ENCODE results near the gene ADAM23.

ADAM23 gene

GRCh38 chr2:206520450-206520849 is 77.1 kb downstream of the ADAM23 start:
- Histone ChIP-seq H3K23ac (ENCODE audit: low read depth, low read length, poor library complexity) (no peak overlapping the region), H4K8ac (ENCODE audit: low read depth, low read length) (no peak overlapping the region), H2AFZ (ENCODE audit: low read length) (no peak overlapping the region), H2BK12ac (ENCODE audit: low read length) (no peak overlapping the region), H3K4me3 (ENCODE audit: low read length in 2 of 2) (no peak overlapping the region), H3K4me1 (ENCODE audit: control insufficient read depth in 2 of 2, insufficient read depth in 1 of 2, low read depth in 1 of 2, low read length in 2 of 2) (peaks cover 1 to 2% of the 10 kb centered on the region in 2 donors), H2AK5ac (ENCODE audit: low read depth, low read length) (no peak overlapping the region), H3K4me2 (ENCODE audit: insufficient read depth, low read length, poor library complexity, severe bottlenecking) (no peak overlapping the region), H3K27me3 (ENCODE audit: control insufficient read depth in 3 of 3, insufficient read depth in 3 of 3, low read depth in 1 of 3, low read length in 3 of 3) (no peaks in the 10 kb centered on the region), H3K4ac (ENCODE audit: low read length) (no peak overlapping the region), H3K9ac (ENCODE audit: low read depth, low read length, poor library complexity) (no peak overlapping the region), H2BK5ac (ENCODE audit: low read length) (no peak overlapping the region), H3K18ac (ENCODE audit: low read length) (no peak overlapping the region), H3K79me1 (ENCODE audit: low read depth, low read length) (no peaks in the 10 kb centered on the region), H2BK120ac (ENCODE audit: low read depth, low read length) (no peak overlapping the region), H3K27ac (replicated peaks; ENCODE audit: low read length) (no peak overlapping the region), H3K36me3 (replicated peaks in 1 of 2; ENCODE audit: control insufficient read depth in 2 of 2, insufficient read depth in 2 of 2, low read length in 2 of 2) (no peaks in the 10 kb centered on the region), H4K91ac (ENCODE audit: low read depth, low read length, poor library complexity) (no peak overlapping the region), H3K14ac (ENCODE audit: low read length) (no peak overlapping the region), H2BK15ac (ENCODE audit: low read length) (no peak overlapping the region), H3K9me3 (replicated peaks in 1 of 2; ENCODE audit: control insufficient read depth in 2 of 2, insufficient read depth in 1 of 2, low read depth in 1 of 2, low read length in 2 of 2) (no peaks in the 10 kb centered on the region)
- DNase-seq (ENCODE audit: low spot score): no peak
- WGBS, 2 donors (ENCODE audit: extremely low coverage in 2 of 2, insufficient read length in 2 of 2, insufficient replicate concordance in 1 of 2): no CpG with 5 or more reads among the region's 3 CpGs

- WGBS, 2 donors (ENCODE audit: extremely low coverage in 2 of 2, insufficient read length in 2 of 2, insufficient replicate concordance in 1 of 2): no CpG with 5 or more reads among the region's 3 CpGs
- H3K18ac ChIP-seq (ENCODE audit: low read length): no peak overlapping the region
- H4K8ac ChIP-seq (ENCODE audit: low read depth, low read length): no peak overlapping the region
- no peak overlapping the region for H2BK12ac ChIP-seq (ENCODE audit: low read length)
- H3K79me1 ChIP-seq (ENCODE audit: low read depth, low read length): no peaks in the 10 kb centered on the region
- H3K36me3 ChIP-seq (replicated peaks in 1 of 2; ENCODE audit: control insufficient read depth in 2 of 2, insufficient read depth in 2 of 2, low read length in 2 of 2): no peaks in the 10 kb centered on the region
- H2BK120ac ChIP-seq (ENCODE audit: low read depth, low read length): no peak overlapping the region
- H3K23ac ChIP-seq (ENCODE audit: low read depth, low read length, poor library complexity): no peak overlapping the region
- no peak overlapping the region for H2AFZ ChIP-seq (ENCODE audit: low read length)
- no peak overlapping the region for H3K4ac ChIP-seq (ENCODE audit: low read length)
- no peak overlapping the region for H2AK5ac ChIP-seq (ENCODE audit: low read depth, low read length)
- H3K4me1 ChIP-seq (ENCODE audit: control insufficient read depth in 2 of 2, insufficient read depth in 1 of 2, low read depth in 1 of 2, low read length in 2 of 2): peaks cover 0 to 1% of the 10 kb centered on the region in 2 donors
- H3K27me3 ChIP-seq (ENCODE audit: control insufficient read depth in 3 of 3, insufficient read depth in 3 of 3, low read depth in 1 of 3, low read length in 3 of 3): no peaks in the 10 kb centered on the region
- no peak overlapping the region for H3K27ac ChIP-seq (replicated peaks; ENCODE audit: low read length)
- DNase-seq (ENCODE audit: low spot score): no peak
- no peak overlapping the region for H2BK15ac ChIP-seq (ENCODE audit: low read length)
- H3K9ac ChIP-seq (ENCODE audit: low read depth, low read length, poor library complexity): no peak overlapping the region
- no peak overlapping the region for H2BK5ac ChIP-seq (ENCODE audit: low read length)
- H4K91ac ChIP-seq (ENCODE audit: low read depth, low read length, poor library complexity): no peak overlapping the region
- H3K4me3 ChIP-seq (ENCODE audit: low read length in 2 of 2): no peak overlapping the region
- no peaks in the 10 kb centered on the region for H3K9me3 ChIP-seq (replicated peaks in 1 of 2; ENCODE audit: control insufficient read depth in 2 of 2, insufficient read depth in 1 of 2, low read depth in 1 of 2, low read length in 2 of 2)
- H3K14ac ChIP-seq (ENCODE audit: low read length): no peak overlapping the region
- no peak overlapping the region for H3K4me2 ChIP-seq (ENCODE audit: insufficient read depth, low read length, poor library complexity, severe bottlenecking)
Measured at GRCh38 chr2:206521115-206521514, 77.8 kb downstream of the ADAM23 start.

GRCh38 chr2:206521612-206522011 is 78.3 kb downstream of the ADAM23 start:
- Histone ChIP-seq H3K9ac (ENCODE audit: low read depth, low read length, poor library complexity) (no peak overlapping the region), H3K23ac (ENCODE audit: low read depth, low read length, poor library complexity) (no peak overlapping the region), H3K36me3 (replicated peaks in 1 of 2; ENCODE audit: control insufficient read depth in 2 of 2, insufficient read depth in 2 of 2, low read length in 2 of 2) (no peaks in the 10 kb centered on the region), H3K79me1 (ENCODE audit: low read depth, low read length) (no peaks in the 10 kb centered on the region), H2BK120ac (ENCODE audit: low read depth, low read length) (no peak overlapping the region), H3K4me1 (ENCODE audit: control insufficient read depth in 2 of 2, insufficient read depth in 1 of 2, low read depth in 1 of 2, low read length in 2 of 2) (peaks cover 0 to 1% of the 10 kb centered on the region in 2 donors), H3K4me2 (ENCODE audit: insufficient read depth, low read length, poor library complexity, severe bottlenecking) (no peak overlapping the region), H2BK5ac (ENCODE audit: low read length) (no peak overlapping the region), H4K91ac (ENCODE audit: low read depth, low read length, poor library complexity) (no peak overlapping the region), H2BK15ac (ENCODE audit: low read length) (no peak overlapping the region), H4K8ac (ENCODE audit: low read depth, low read length) (no peak overlapping the region), H3K4ac (ENCODE audit: low read length) (no peak overlapping the region), H3K27me3 (ENCODE audit: control insufficient read depth in 3 of 3, insufficient read depth in 3 of 3, low read depth in 1 of 3, low read length in 3 of 3) (no peaks in the 10 kb centered on the region), H2AFZ (ENCODE audit: low read length) (no peak overlapping the region), H2BK12ac (ENCODE audit: low read length) (no peak overlapping the region), H3K27ac (replicated peaks; ENCODE audit: low read length) (no peak overlapping the region), H3K18ac (ENCODE audit: low read length) (no peak overlapping the region), H2AK5ac (ENCODE audit: low read depth, low read length) (no peak overlapping the region), H3K14ac (ENCODE audit: low read length) (no peak overlapping the region), H3K9me3 (replicated peaks in 1 of 2; ENCODE audit: control insufficient read depth in 2 of 2, insufficient read depth in 1 of 2, low read depth in 1 of 2, low read length in 2 of 2) (no peaks in the 10 kb centered on the region), H3K4me3 (ENCODE audit: low read length in 2 of 2) (no peak overlapping the region)
- WGBS, 2 donors (ENCODE audit: extremely low coverage in 2 of 2, insufficient read length in 2 of 2, insufficient replicate concordance in 1 of 2): no CpG with 5 or more reads among the region's 1 CpG
- DNase-seq (ENCODE audit: low spot score): no peak

DNA sequence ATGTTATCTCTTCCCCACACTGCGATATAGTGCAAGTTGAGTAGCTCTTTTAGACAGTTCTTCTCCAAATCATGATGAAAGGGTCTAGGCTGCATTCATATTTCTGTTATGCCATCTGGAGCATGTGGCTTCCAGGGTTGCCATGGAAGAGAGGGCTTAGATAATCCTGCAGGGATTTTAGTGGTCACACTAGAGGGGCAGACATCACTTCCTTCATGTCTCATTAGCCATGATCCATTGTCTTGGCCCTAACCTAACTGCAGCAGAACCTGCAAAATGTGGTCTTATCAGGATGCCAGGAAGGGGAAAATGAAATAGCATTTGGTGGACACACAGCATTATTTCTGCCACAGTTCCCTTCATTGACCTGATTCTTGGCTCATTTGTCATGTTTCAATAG is 83.1 kb downstream of the ADAM23 start:
- no peak for DNase-seq (ENCODE audit: low spot score)
- Histone ChIP-seq H3K14ac (ENCODE audit: low read length) (no peak overlapping the region), H2BK120ac (ENCODE audit: low read depth, low read length) (no peak overlapping the region), H3K23ac (ENCODE audit: low read depth, low read length, poor library complexity) (no peak overlapping the region), H3K79me1 (ENCODE audit: low read depth, low read length) (no peaks in the 10 kb centered on the region), H3K9ac (ENCODE audit: low read depth, low read length, poor library complexity) (no peak overlapping the region), H4K91ac (ENCODE audit: low read depth, low read length, poor library complexity) (no peak overlapping the region), H3K4ac (ENCODE audit: low read length) (no peak overlapping the region), H3K9me3 (replicated peaks in 1 of 2; ENCODE audit: control insufficient read depth in 2 of 2, insufficient read depth in 1 of 2, low read depth in 1 of 2, low read length in 2 of 2) (no peaks in the 10 kb centered on the region), H3K36me3 (replicated peaks in 1 of 2; ENCODE audit: control insufficient read depth in 2 of 2, insufficient read depth in 2 of 2, low read length in 2 of 2) (no peaks in the 10 kb centered on the region), H3K4me1 (ENCODE audit: control insufficient read depth in 2 of 2, insufficient read depth in 1 of 2, low read depth in 1 of 2, low read length in 2 of 2) (no peaks in the 10 kb centered on the region), H2BK5ac (ENCODE audit: low read length) (no peak overlapping the region), H2BK15ac (ENCODE audit: low read length) (no peak overlapping the region), H3K27me3 (ENCODE audit: control insufficient read depth in 3 of 3, insufficient read depth in 3 of 3, low read depth in 1 of 3, low read length in 3 of 3) (no peaks in the 10 kb centered on the region), H3K18ac (ENCODE audit: low read length) (no peak overlapping the region), H3K27ac (replicated peaks; ENCODE audit: low read length) (no peak overlapping the region), H3K4me2 (ENCODE audit: insufficient read depth, low read length, poor library complexity, severe bottlenecking) (no peak overlapping the region), H4K8ac (ENCODE audit: low read depth, low read length) (no peak overlapping the region), H2AFZ (ENCODE audit: low read length) (no peak overlapping the region), H2BK12ac (ENCODE audit: low read length) (no peak overlapping the region), H2AK5ac (ENCODE audit: low read depth, low read length) (no peak overlapping the region), H3K4me3 (ENCODE audit: low read length in 2 of 2) (no peak overlapping the region)
- WGBS, 2 donors (ENCODE audit: extremely low coverage in 2 of 2, insufficient read length in 2 of 2, insufficient replicate concordance in 1 of 2): no CpG with 5 or more reads among the region's 1 CpG
